Activated CD4-positive, alpha-beta T cell treated with anti-CD3 and anti-CD28 coated beads, Interleukin-2, amount 50 U/mL, for 4 hours (primary cell): Measurements from ENCODE around the gene GRK2.

Source experiments
- DNase-seq, 2 experiments: peaks; one replicate each; pipeline ENCODE4 v3.0.0-alpha.2; 2020

Gene GRK2

GRCh38 chr11:67271541-67272284 is 5.4 kb downstream of the GRK2 start:
- no peak for DNase-seq

- DNase-seq, result no peak
Observed at GRCh38 chr11:67272327-67273259, 6.3 kb downstream of the GRK2 start.

- DNase-seq, result no peak
Observed at GRCh38 chr11:67273260-67273990, 7.2 kb downstream of the GRK2 start.

GRCh38 chr11:67274768-67275605 is 8.7 kb downstream of the GRK2 start:
- no peak for DNase-seq

- DNase-seq, result no peak
Observed at GRCh38 chr11:67275606-67276409, 9.5 kb downstream of the GRK2 start.

GRCh38 chr11:67276781-67277230 is 10.5 kb downstream of the GRK2 start:
- no peak for DNase-seq

- DNase-seq, result peak; percentile 79 to 83
Observed at GRCh38 chr11:67277231-67277961, 11.1 kb downstream of the GRK2 start.

- no peak for DNase-seq
Observed at GRCh38 chr11:67278135-67278938, 12.1 kb downstream of the GRK2 start.

GRCh38 chr11:67278939-67279588 is 12.8 kb downstream of the GRK2 start:
- no peak for DNase-seq

- no peak for DNase-seq
Observed at GRCh38 chr11:67279589-67280340, 13.5 kb downstream of the GRK2 start.

GRCh38 chr11:67280341-67280787 is 14.1 kb downstream of the GRK2 start:
- DNase-seq, result no peak

GRCh38 chr11:67280788-67281551 is 14.7 kb downstream of the GRK2 start:
- DNase-seq, result no peak

GRCh38 chr11:67281552-67282150 is 15.4 kb downstream of the GRK2 start:
- DNase-seq, result no peak

GRCh38 chr11:67282155-67282875 is 16.0 kb downstream of the GRK2 start:
- no peak for DNase-seq

GRCh38 chr11:67282876-67283371 is 16.7 kb downstream of the GRK2 start:
- no peak for DNase-seq

GRCh38 chr11:67283481-67283963 is 17.2 kb downstream of the GRK2 start:
- no peak for DNase-seq
